Motor neuron (in vitro differentiated cells): ENCODE measurements around the gene NFATC2. TPM values are rescaled to one million over a fixed set of nuclear protein-coding genes. Genes with fewer than 3 reads are reported as not detected.

Experiments
- ATAC-seq, 8 experiments: fragments of 200-7000 bp; cut with Tn5 transposase; replicated peaks in 6 of 8; 2 replicates each; pipeline ENCODE4 v1.8.0; 2021; ENCODE audit warnings: mild to moderate bottlenecking in 8 of 8, moderate library complexity in 8 of 8
- H3K27ac ChIP-seq, 2 donors: fragments of 250-450 bp; sonication (Bioruptor Pico); 2 replicates each; pipeline ENCODE4 v1.9.0; 2021; ENCODE audit warnings: antibody characterized with exemption in 2 of 2, mild to moderate bottlenecking in 2 of 2, moderate library complexity in 1 of 2
- H3K4me1 ChIP-seq, 2 donors: fragments of 250-450 bp; sonication (Bioruptor Pico); replicated peaks in 1 of 2; 2 replicates each; pipeline ENCODE4 v1.6.1; 2021; ENCODE audit warnings: antibody characterized with exemption in 2 of 2, mild to moderate bottlenecking in 2 of 2, moderate library complexity in 1 of 2
- H3K4me3 ChIP-seq, 5 donors: fragments of 250-450 bp; sonication (Bioruptor Pico); 2 replicates each; pipeline ENCODE4 v1.9.0; 2021; ENCODE audit warnings: antibody characterized with exemption in 5 of 5, mild to moderate bottlenecking in 5 of 5, moderate library complexity in 4 of 5
- WGBS, 10 experiments: fragments of 450-650 bp; shearing (Covaris generic); methylation state at CpG; one replicate each; pipeline ENCODE4 v1.0.0; 2022; 5-methylcytosine and 5-hydroxymethylcytosine counted together
- in situ Hi-C, 9 experiments: fragments of 400-800 bp; cut with MboI; loops; one replicate each; pipeline ENCODE4 v1.15.0; 2021; ENCODE audit warnings: low sequenced_read_pairs in 9 of 9, low pct_unique_long_range_greater_than_20kb in 2 of 9; ENCODE audit not compliant: unreplicated experiment in 9 of 9
- total RNA-seq, 8 experiments: library from RNA; unstranded; fragments of 300-600 nt; gene quantifications; 2 replicates each; pipeline versions ENCODE4 v1.2.3 to v1.2.4, GENCODE V29; 2022

Gene NFATC2
- 1 to 10 TPM in 2 of 8 experiments, under 1 TPM in 6; 0.11 to 9.7 (median 0.56) TPM for total RNA-seq

DNA sequence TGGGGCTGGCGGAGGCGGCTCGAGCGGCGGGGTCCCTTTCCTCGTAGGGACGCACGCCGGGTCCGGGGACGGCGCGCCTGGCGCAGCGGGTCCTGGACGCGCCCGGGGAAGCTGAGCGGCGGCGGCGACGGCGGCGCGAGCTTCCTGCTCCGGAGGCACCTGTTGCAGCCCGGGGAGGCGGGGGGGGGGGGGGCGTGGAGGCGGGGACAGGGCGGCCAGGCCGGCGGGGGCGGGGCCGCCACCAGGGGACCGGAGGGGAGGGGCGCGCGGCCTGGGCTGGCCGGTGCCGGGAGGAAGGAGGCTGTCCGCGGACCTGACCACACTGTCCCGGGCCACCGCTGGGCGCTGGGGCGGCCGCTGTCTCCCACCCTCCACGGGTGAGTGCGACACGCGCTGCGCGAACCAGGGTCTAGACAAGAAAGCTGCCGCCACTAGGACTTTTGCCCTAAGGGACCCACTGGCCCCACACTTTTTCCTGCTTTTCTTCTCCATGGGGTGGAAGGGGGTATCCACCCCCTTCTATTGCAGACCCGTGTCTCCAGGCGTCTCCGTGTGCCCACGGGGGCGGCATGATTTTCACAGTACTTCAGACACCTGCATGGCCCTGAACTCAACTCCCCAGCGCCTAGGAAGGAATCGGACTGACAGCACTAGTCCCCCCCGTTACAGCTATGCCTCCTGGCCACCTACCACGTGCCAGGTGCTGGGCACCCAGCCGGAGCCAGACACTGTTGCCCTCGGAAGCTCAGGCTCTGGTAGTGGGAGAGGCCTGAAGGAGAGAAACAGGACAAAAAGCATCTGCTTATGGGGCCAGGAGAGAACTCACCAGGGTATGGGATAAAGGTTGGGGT lies at the start of gene NFATC2:
TSS of gene NFATC2 (minus strand) at position 149 of the 851 bp plus-strand sequence. CDS start 220 bp downstream, outside the sequence.
- peaks cover 0 to 10% of the 10 kb centered on the region in 2 donors for H3K4me1 ChIP-seq
- in situ Hi-C loops = no loop called here
- ATAC-seq = peak in 5 of 8 experiments; percentile 73 to 89 (median 84)
- H3K27ac ChIP-seq = no peak within 1 kb of the TSS
- H3K4me3 ChIP-seq = peak within 1 kb of the TSS; percentile 9 to 30 (median 20)
- WGBS, 10 experiments = 3 to 100% (median 45%) methylated on average over 1 to 11 of the region's 67 CpGs; no CpG with 5 or more reads in 5 of the 10 experiments

DNA sequence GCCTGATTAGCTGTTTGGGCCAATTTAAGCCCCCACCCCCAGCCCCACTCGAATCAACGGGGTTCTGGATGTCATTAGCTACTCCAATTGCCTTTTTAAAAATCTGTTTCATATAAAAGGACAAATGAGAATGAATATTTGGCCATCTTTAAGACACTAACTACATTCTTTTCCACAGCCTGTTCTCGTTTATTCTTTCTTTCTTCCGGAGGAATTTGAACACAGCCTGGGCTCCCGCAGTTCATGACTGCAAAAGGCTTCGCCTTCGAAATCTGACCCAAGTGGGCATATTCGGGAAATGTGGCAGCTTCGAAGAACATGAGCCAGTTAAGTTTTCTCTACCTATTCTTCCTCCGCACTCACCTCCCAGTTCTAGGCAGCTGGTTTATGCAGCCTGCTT lies 49.4 kb upstream of the NFATC2 start:
- no peak for ATAC-seq
- Histone ChIP-seq H3K4me1 (no peaks in the 10 kb centered on the region), H3K27ac (no peak overlapping the region), H3K4me3 (no peak overlapping the region)
- WGBS, 10 experiments = 12 to 90% (median 70%) methylated on average over 2 to 10 of the region's 10 CpGs
- in situ Hi-C loops = loop anchor here in 4 of 9 experiments (25.0 kb wide), 3 partner anchors 205 to 605 kb away; no protein-coding TSS in a partner anchor

GRCh38 chr20:51588762-51589161 lies 46.2 kb upstream of the NFATC2 start:
- in situ Hi-C loops = loop anchor here in 4 of 9 experiments (25.0 kb wide), 3 partner anchors 201 to 601 kb away; no protein-coding TSS in a partner anchor
- ATAC-seq = no peak
- Histone ChIP-seq H3K4me1 (no peaks in the 10 kb centered on the region), H3K4me3 (no peak overlapping the region), H3K27ac (no peak overlapping the region)
- WGBS, 10 experiments = 43 to 94% (median 70%) methylated on average over 1 to 3 of the region's 3 CpGs; no CpG with 5 or more reads in 2 of the 10 experiments

GRCh38 chr20:51587145-51587544 lies 44.6 kb upstream of the NFATC2 start:
- no peak overlapping the region for H3K4me3 ChIP-seq
- WGBS, 10 experiments = 83 to 100% (median 95%) methylated on average over 1 to 4 of the region's 4 CpGs; no CpG with 5 or more reads in 2 of the 10 experiments
- in situ Hi-C loops = loop anchor here in 4 of 9 experiments (25.0 kb wide), 3 partner anchors 200 to 600 kb away; no protein-coding TSS in a partner anchor
- no peak for ATAC-seq
- H3K4me1 ChIP-seq = no peaks in the 10 kb centered on the region
- no peak overlapping the region for H3K27ac ChIP-seq

DNA sequence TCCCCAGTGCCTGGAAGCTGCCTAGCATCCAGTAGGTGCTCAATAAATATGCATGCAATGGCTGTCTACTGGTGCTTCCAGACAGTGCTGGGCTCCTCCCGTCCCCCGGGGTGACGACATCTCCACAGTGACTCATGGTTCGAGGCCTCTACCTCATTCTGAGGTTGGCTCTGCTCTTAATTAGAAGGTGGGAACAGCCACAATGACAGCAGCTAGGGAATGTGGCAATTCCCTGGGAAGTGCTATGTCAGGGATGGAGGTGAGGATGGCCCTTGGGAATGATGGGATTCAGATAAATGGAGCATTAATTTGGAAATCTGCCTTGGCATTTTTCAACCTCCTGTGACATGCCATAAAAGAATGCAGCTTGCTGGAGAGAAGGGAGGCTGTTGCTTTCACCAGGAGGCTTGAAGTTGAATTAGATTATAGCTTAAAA lies 43.5 kb upstream of the NFATC2 start:
- H3K4me3 ChIP-seq = no peak overlapping the region
- peak in 2 of 8 experiments; percentile 85 to 92 for ATAC-seq
- no peak overlapping the region for H3K27ac ChIP-seq
- H3K4me1 ChIP-seq = no peaks in the 10 kb centered on the region
- in situ Hi-C loops = loop anchor here in 4 of 9 experiments (25.0 kb wide), 3 partner anchors 199 to 599 kb away; no protein-coding TSS in a partner anchor
- WGBS, 10 experiments = 0 to 100% (median 77%) methylated on average over 1 to 4 of the region's 4 CpGs; no CpG with 5 or more reads in 5 of the 10 experiments

DNA sequence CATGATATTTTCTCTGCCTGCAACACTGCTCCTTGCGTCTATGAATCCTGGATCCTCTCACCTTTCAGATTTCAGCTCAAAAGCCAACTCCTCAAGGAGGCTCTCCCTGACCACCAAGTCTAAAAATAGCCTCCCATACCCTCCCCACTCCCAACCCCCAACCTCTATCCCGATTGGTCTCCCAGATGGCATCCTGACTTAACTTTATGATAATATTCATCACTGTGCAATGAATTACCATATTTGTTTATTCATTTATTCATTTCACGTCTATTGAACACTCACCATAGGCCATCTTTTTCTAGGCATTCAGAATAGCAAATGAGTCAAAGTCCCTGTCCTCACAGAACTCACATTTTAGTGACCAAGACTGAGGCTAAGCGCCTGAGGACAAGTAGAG lies 42.6 kb upstream of the NFATC2 start:
- peak in 4 of 8 experiments; percentile 14 to 90 (median 70) for ATAC-seq
- H3K27ac ChIP-seq = no peak overlapping the region
- no peak overlapping the region for H3K4me3 ChIP-seq
- in situ Hi-C loops = loop anchor here in 4 of 9 experiments (25.0 kb wide), 3 partner anchors 198 to 598 kb away; no protein-coding TSS in a partner anchor
- H3K4me1 ChIP-seq = no peaks in the 10 kb centered on the region
- WGBS, 10 experiments = 17 to 100% (median 64%) methylated on average over 1 to 3 of the region's 4 CpGs; no CpG with 5 or more reads in 1 of the 10 experiments

DNA sequence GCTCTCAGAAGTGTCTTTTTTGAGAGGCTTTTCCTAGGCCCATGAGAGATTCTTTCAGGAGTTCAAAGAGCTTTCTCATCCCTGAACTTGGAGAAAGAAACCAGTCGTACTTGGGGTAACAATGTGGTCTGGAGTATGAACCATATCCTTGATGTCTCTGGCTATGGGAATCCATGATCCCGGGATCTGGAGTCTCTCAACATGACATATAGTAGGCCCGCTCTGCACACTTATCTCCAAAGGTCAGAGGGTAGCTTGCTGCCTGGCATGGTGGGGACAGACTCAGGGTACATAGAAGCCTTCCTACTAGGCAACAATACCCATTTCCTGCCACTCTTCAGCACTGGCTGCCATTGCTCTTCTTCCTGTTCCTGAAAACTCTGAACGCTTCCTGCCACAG lies 42.2 kb upstream of the NFATC2 start:
- H3K27ac ChIP-seq = no peak overlapping the region
- H3K4me1 ChIP-seq = no peaks in the 10 kb centered on the region
- no peak overlapping the region for H3K4me3 ChIP-seq
- 60 to 100% (median 82%) methylated on average over 1 to 4 of the region's 4 CpGs; no CpG with 5 or more reads in 3 of the 10 experiments for WGBS, 10 experiments
- ATAC-seq = no peak
- in situ Hi-C loops = loop anchor here in 4 of 9 experiments (25.0 kb wide), 3 partner anchors 197 to 597 kb away; no protein-coding TSS in a partner anchor

DNA sequence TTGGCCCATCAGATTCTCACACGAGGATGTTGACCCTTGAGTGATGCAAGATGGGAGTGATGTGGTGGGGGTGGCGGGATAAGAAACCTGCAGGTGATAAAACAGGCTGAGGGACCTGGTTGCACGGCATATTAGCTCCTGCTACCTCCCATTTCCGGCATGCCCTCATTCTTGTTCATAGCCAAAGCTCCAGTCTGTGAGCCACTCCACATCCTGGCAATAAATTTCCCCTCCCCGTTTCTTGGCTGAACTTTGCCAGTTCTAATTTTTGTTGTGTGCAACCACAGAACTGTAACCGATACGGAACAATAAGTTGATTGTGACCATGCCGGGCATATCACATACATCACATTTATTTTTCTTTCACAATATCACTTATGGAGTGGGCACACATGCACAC lies 41.6 kb upstream of the NFATC2 start:
- H3K4me3 ChIP-seq = no peak overlapping the region
- in situ Hi-C loops = loop anchor here in 4 of 9 experiments (25.0 kb wide), 3 partner anchors 197 to 597 kb away; no protein-coding TSS in a partner anchor
- 60 to 100% (median 88%) methylated on average over 1 to 7 of the region's 8 CpGs; no CpG with 5 or more reads in 1 of the 10 experiments for WGBS, 10 experiments
- H3K4me1 ChIP-seq = no peaks in the 10 kb centered on the region
- no peak for ATAC-seq
- no peak overlapping the region for H3K27ac ChIP-seq

- no peak for ATAC-seq
- in situ Hi-C loops = loop anchor here in 4 of 9 experiments (25.0 kb wide), 3 partner anchors 196 to 596 kb away; no protein-coding TSS in a partner anchor
- Histone ChIP-seq H3K27ac (no peak overlapping the region), H3K4me3 (no peak overlapping the region), H3K4me1 (no peaks in the 10 kb centered on the region)
- 70 to 100% (median 85%) methylated on average over 2 to 12 of the region's 14 CpGs; no CpG with 5 or more reads in 3 of the 10 experiments for WGBS, 10 experiments
Measured at GRCh38 chr20:51583499-51583898, 41.0 kb upstream of the NFATC2 start.

- WGBS, 10 experiments = 41 to 100% (median 91%) methylated on average over 2 to 13 of the region's 13 CpGs; no CpG with 5 or more reads in 3 of the 10 experiments
- H3K4me1 ChIP-seq = no peaks in the 10 kb centered on the region
- no peak overlapping the region for H3K4me3 ChIP-seq
- in situ Hi-C loops = loop anchor here in 4 of 9 experiments (25.0 kb wide), 3 partner anchors 196 to 596 kb away; no protein-coding TSS in a partner anchor
- H3K27ac ChIP-seq = no peak overlapping the region
- ATAC-seq = no peak
Measured at GRCh38 chr20:51583073-51583472, 40.6 kb upstream of the NFATC2 start.

- no peaks in the 10 kb centered on the region for H3K4me1 ChIP-seq
- ATAC-seq = no peak
- H3K4me3 ChIP-seq = no peak overlapping the region
- no peak overlapping the region for H3K27ac ChIP-seq
- in situ Hi-C loops = loop anchor here in 4 of 9 experiments (25.0 kb wide), 3 partner anchors 194 to 594 kb away; no protein-coding TSS in a partner anchor
Measured at GRCh38 chr20:51581571-51581970, 39.1 kb upstream of the NFATC2 start.

GRCh38 chr20:51579137-51579536 lies 36.6 kb upstream of the NFATC2 start:
- H3K27ac ChIP-seq = no peak overlapping the region
- no peak overlapping the region for H3K4me3 ChIP-seq
- in situ Hi-C loops = loop anchor here in 4 of 9 experiments (25.0 kb wide), 3 partner anchors 192 to 592 kb away; no protein-coding TSS in a partner anchor
- no peaks in the 10 kb centered on the region for H3K4me1 ChIP-seq
- ATAC-seq = peak in 2 of 8 experiments; percentile 18 to 89
- 40 to 100% (median 75%) methylated on average over 1 to 2 of the region's 8 CpGs; no CpG with 5 or more reads in 4 of the 10 experiments for WGBS, 10 experiments

GRCh38 chr20:51578145-51578459 lies 35.6 kb upstream of the NFATC2 start:
- no peak for ATAC-seq
- WGBS, 10 experiments = 83 to 100% (median 100%) methylated on average over 1 to 2 of the region's 2 CpGs; no CpG with 5 or more reads in 4 of the 10 experiments
- in situ Hi-C loops = loop anchor here in 4 of 9 experiments (25.0 kb wide), 3 partner anchors 191 to 591 kb away; no protein-coding TSS in a partner anchor
- no peak overlapping the region for H3K4me3 ChIP-seq
- no peak overlapping the region for H3K27ac ChIP-seq
- no peaks in the 10 kb centered on the region for H3K4me1 ChIP-seq
